ENCODE results near the gene PTPRA. TPM values are rescaled to one million over a fixed set of nuclear protein-coding genes. Genes with fewer than 3 reads are reported as not detected.

Gene PTPRA
- total and polyA plus RNA-seq, 9 of the 15 experiments (the other 6 are each of a cell fraction or from before 2014, with no cell fraction given): 3.4 to 80.5 (median 28.0) TPM

DNA sequence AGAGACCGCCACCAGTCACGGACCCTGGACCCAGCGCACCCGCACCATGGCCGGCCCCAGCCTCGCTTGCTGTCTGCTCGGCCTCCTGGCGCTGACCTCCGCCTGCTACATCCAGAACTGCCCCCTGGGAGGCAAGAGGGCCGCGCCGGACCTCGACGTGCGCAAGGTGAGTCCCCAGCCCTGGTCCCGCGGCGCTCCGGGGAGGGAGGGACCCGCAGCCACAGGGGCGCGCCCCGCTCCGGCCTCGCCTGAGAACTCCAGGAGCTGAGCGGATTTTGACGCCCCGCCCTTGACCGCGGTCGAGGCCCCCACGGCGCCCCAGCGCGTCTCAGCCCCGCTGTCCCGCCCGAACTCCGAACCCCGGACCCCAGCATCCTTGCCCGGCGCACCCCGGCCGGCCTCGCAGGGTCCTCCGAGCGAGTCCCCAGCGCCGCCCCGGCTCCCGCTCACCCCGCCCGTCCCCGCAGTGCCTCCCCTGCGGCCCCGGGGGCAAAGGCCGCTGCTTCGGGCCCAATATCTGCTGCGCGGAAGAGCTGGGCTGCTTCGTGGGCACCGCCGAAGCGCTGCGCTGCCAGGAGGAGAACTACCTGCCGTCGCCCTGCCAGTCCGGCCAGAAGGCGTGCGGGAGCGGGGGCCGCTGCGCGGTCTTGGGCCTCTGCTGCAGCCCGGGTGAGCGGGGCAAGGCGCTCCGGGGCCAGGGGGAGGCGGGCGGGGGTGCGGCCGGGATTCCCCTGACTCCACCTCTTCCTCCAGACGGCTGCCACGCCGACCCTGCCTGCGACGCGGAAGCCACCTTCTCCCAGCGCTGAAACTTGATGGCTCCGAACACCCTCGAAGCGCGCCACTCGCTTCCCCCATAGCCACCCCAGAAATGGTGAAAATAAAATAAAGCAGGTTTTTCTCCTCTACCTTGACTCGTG lies 198.6 kb downstream of the PTPRA start, which contains the start of gene OXT:
TSS of gene OXT (plus strand) at position 11 of the 920 bp plus-strand sequence. CDS start at position 47, 36 bp downstream.
- no peaks in the 10 kb centered on the region for H3K79me2 ChIP-seq (ENCODE audit: control insufficient read depth, insufficient read depth, low read length)
- H3K9ac ChIP-seq (ENCODE audit: insufficient read depth in 1 of 2, low read depth in 2 of 2, low read length in 2 of 2): no peak within 1 kb of the TSS
- H3K4me2 ChIP-seq (ENCODE audit: insufficient read depth, low read length): no peak within 1 kb of the TSS
- DNase-seq (ENCODE audit: extremely low read depth in 1 of 4, low spot score in 3 of 4): peak in 1 of 4 experiments; percentile 1
- no peak for FAIRE-seq
- H3K9me1 ChIP-seq (ENCODE audit: control insufficient read depth, insufficient read depth, low read length): no peaks in the 10 kb centered on the region
- WGBS (ENCODE audit: insufficient coverage, low coverage, missing lambda C conversion rate): 90% methylated on average over 11 of the region's 95 CpGs
- CTCF ChIA-PET (ENCODE audit: low intra/inter-chr PET ratio): no interaction called here
- H4K20me1 ChIP-seq (replicated peaks; ENCODE audit: control insufficient read depth, insufficient read depth, low read length): no peaks in the 10 kb centered on the region
- H2AFZ ChIP-seq (ENCODE audit: low read depth, low read length): no peak within 1 kb of the TSS
- intact Hi-C loops (cut with micrococcal nuclease): no loop called here
- no peaks in the 10 kb centered on the region for H3K9me3 ChIP-seq (replicated peaks; ENCODE audit: control insufficient read depth, insufficient read depth, low read depth, low read length)
- H3K4me1 ChIP-seq (replicated peaks in 1 of 2; ENCODE audit: control insufficient read depth in 2 of 2, insufficient read depth in 2 of 2, low read length in 2 of 2): peaks cover 6 to 20% of the 10 kb centered on the region in 2 experiments; a peak in 4 of 5 replicates
- no TSS peak for BruUV-seq (replicated peaks)
- H3K27me3 ChIP-seq (ENCODE audit: control insufficient read depth in 2 of 2, insufficient read depth in 2 of 2, low read length in 2 of 2): no peaks in the 10 kb centered on the region
- in situ Hi-C loops (cut with MboI): no loop called here
- TF ChIP-seq, protein P1, sequence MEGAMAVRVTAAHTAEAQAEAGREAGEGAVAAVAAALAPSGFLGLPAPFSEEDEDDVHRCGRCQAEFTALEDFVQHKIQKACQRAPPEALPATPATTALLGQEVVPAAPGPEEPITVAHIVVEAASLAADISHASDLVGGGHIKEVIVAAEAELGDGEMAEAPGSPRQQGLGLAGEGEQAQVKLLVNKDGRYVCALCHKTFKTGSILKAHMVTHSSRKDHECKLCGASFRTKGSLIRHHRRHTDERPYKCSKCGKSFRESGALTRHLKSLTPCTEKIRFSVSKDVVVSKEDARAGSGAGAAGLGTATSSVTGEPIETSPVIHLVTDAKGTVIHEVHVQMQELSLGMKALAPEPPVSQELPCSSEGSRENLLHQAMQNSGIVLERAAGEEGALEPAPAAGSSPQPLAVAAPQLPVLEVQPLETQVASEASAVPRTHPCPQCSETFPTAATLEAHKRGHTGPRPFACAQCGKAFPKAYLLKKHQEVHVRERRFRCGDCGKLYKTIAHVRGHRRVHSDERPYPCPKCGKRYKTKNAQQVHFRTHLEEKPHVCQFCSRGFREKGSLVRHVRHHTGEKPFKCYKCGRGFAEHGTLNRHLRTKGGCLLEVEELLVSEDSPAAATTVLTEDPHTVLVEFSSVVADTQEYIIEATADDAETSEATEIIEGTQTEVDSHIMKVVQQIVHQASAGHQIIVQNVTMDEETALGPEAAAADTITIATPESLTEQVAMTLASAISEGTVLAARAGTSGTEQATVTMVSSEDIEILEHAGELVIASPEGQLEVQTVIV (CRISPR knock-in tag; IDR thresholded peaks at IDR 0.05; ENCODE audit: borderline replicate concordance): no peak
- TF ChIP-seq ZNF232 (CRISPR knock-in tag; IDR thresholded peaks at IDR 0.05) (no peak), BRD4 (IDR thresholded peaks at IDR 0.05) (no peak), SMAD2 (IDR thresholded peaks at IDR 0.05; ENCODE audit: low read depth, low read length) (no peak)
- H3K4me3 ChIP-seq: no peak within 1 kb of the TSS
- H3K36me3 ChIP-seq (ENCODE audit: control insufficient read depth, insufficient read depth, low read length): no peaks in the 10 kb centered on the region
- POLR2A ChIA-PET: no interaction called here
- no peak for ATAC-seq
- no peak within 1 kb of the TSS for H3K27ac ChIP-seq (ENCODE audit: extremely low read depth, low read depth, low read length)

All from K562 (cell line).